CD4-positive, alpha-beta T cell treated with Interleukin-1 beta for 1 hour (primary cell): ENCODE measurements around the gene BTBD7.

Experiments used
- DNase-seq, 2 donors: peaks; one replicate each; pipeline ENCODE4 v3.0.0-alpha.2; 2020 to 2022

Gene BTBD7

GRCh38 chr14:93328546-93328945, 4.3 kb downstream of the BTBD7 start:
- DNase-seq: no peak

- no peak for DNase-seq
These were observed 6.6 kb downstream of the BTBD7 start for GRCh38 chr14:93326196-93326595.

GRCh38 chr14:93323600-93324174, 9.1 kb downstream of the BTBD7 start:
- DNase-seq: no peak

GRCh38 chr14:93322929-93323599, 9.8 kb downstream of the BTBD7 start:
- DNase-seq: no peak

- DNase-seq: no peak
These were observed 12.3 kb downstream of the BTBD7 start for GRCh38 chr14:93320489-93320888.

- no peak for DNase-seq
These were observed 12.9 kb downstream of the BTBD7 start for GRCh38 chr14:93319958-93320357.

- no peak for DNase-seq
These were observed 13.3 kb downstream of the BTBD7 start for GRCh38 chr14:93319494-93319893.

GRCh38 chr14:93318927-93319326, 13.9 kb downstream of the BTBD7 start:
- DNase-seq: no peak

GRCh38 chr14:93317875-93318807, 14.7 kb downstream of the BTBD7 start:
- no peak for DNase-seq

GRCh38 chr14:93317210-93317874, 15.5 kb downstream of the BTBD7 start:
- no peak for DNase-seq

- no peak for DNase-seq
These were observed 16.1 kb downstream of the BTBD7 start for GRCh38 chr14:93316716-93317115.

- DNase-seq: no peak
These were observed 17.3 kb downstream of the BTBD7 start for GRCh38 chr14:93315575-93315974.

GRCh38 chr14:93311082-93311481, 21.8 kb downstream of the BTBD7 start:
- no peak for DNase-seq

- no peak for DNase-seq
These were observed 23.3 kb downstream of the BTBD7 start for GRCh38 chr14:93309427-93309966.

GRCh38 chr14:93308686-93309345, 24.0 kb downstream of the BTBD7 start:
- DNase-seq: no peak

GRCh38 chr14:93306812-93307211, 26.0 kb downstream of the BTBD7 start:
- DNase-seq: no peak

GRCh38 chr14:93305725-93306418, 27.0 kb downstream of the BTBD7 start:
- no peak for DNase-seq

GRCh38 chr14:93304771-93305170, 28.1 kb downstream of the BTBD7 start:
- no peak for DNase-seq

GRCh38 chr14:93303659-93304058, 29.2 kb downstream of the BTBD7 start:
- no peak for DNase-seq

- no peak for DNase-seq
These were observed 29.9 kb downstream of the BTBD7 start for GRCh38 chr14:93302688-93303581.
